Fibroblast of peridontal ligament (primary cell): ENCODE data around the gene VPS13D.

Experiments used
- DNase-seq: peaks from one replicate; pipeline ENCODE4 v3.0.0-alpha.2; 2010; ENCODE audit errors: extremely low read depth

Gene VPS13D, protein sequence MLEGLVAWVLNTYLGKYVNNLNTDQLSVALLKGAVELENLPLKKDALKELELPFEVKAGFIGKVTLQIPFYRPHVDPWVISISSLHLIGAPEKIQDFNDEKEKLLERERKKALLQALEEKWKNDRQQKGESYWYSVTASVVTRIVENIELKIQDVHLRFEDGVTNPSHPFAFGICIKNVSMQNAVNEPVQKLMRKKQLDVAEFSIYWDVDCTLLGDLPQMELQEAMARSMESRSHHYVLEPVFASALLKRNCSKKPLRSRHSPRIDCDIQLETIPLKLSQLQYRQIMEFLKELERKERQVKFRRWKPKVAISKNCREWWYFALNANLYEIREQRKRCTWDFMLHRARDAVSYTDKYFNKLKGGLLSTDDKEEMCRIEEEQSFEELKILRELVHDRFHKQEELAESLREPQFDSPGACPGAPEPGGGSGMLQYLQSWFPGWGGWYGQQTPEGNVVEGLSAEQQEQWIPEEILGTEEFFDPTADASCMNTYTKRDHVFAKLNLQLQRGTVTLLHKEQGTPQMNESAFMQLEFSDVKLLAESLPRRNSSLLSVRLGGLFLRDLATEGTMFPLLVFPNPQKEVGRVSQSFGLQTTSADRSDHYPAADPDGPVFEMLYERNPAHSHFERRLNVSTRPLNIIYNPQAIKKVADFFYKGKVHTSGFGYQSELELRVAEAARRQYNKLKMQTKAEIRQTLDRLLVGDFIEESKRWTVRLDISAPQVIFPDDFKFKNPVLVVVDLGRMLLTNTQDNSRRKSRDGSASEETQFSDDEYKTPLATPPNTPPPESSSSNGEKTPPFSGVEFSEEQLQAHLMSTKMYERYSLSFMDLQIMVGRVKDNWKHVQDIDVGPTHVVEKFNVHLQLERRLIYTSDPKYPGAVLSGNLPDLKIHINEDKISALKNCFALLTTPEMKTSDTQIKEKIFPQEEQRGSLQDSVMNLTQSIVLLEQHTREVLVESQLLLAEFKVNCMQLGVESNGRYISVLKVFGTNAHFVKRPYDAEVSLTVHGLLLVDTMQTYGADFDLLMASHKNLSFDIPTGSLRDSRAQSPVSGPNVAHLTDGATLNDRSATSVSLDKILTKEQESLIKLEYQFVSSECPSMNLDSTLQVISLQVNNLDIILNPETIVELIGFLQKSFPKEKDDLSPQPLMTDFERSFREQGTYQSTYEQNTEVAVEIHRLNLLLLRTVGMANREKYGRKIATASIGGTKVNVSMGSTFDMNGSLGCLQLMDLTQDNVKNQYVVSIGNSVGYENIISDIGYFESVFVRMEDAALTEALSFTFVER (N-terminal part only)

DNA sequence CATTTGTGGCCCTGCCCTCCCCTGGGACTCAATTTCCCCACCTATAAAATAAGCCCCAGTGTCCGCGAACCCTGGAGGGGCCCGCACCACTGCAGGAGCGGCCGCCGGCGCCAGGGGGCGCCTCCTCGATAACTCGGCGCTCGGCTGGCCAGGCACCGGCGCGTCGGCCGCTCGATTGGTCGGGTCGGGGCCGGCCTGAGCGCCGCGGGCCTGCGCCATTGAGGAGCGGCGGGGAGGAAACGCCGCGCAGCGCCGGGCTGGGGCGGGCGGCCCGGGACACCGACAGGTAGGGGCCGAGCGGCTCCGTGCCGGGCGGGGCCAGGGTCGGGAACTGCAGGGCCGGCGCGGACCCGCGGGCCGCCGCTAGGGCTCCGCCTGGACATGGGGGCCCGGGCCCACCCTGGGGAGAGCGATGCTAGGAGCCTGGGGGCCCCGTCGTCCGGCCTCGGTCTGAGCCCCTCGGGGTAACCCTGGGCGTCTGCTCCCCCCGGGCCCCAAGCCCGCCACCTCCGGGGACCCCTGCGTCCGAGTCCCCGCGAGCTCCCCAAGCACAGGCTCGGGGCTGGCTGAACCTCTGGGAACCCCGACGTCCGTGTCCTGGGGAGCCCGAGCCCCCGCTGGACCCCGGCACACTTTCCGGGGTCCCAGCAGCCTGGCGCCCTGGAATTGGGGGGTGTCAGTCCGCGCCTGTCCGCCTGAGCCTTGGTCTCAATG is at the start of gene VPS13D:
TSS of gene VPS13D (plus strand) at position 196 of the 714 bp plus-strand sequence. CDS start 4,237 bp downstream, outside the sequence.
- DNase-seq, result peak; percentile 64

DNA sequence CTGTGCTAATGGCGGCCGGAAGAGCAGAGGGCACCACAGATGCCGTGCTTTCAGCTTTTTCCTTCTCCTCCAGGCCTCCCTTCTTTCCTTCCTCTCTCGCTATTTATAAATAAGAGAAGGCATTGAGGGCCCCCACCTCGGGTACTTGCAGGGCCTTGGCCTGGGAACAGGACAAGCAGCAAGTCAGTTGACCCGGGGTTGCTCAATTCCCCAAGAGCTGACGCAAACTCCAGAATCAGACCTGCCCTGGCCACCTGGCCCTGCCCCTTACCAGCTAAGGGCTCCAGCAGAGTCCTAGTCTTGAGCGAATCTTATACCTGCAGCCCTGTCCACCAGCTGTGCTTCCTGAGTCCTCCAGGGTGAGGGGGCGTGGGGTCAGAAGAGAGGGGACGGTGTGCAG is 49.5 kb upstream of the VPS13D start:
- DNase-seq, result no peak

DNA sequence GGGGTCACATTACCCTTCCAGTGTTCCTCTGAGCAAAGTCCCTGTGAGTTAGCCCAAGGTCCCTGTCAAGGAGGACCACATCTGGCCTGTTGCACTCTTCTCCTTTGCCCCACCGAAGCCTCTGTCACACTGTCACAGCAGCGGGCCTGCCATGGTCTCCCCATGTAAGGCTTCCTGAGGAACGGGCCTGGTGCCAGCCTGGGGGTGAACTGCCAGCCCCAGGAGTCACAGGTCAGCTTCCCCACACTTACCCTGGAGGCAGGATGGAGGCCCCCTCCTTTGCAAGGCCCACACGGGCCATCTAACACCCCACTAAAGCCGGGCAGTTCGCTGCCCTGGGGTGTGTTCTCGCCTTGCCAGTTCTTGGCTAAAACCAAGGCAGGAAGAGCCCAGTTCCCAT is 48.9 kb upstream of the VPS13D start:
- no peak for DNase-seq

GRCh38 chr1:12181568-12181967 is 48.3 kb upstream of the VPS13D start:
- DNase-seq, result no peak

DNA sequence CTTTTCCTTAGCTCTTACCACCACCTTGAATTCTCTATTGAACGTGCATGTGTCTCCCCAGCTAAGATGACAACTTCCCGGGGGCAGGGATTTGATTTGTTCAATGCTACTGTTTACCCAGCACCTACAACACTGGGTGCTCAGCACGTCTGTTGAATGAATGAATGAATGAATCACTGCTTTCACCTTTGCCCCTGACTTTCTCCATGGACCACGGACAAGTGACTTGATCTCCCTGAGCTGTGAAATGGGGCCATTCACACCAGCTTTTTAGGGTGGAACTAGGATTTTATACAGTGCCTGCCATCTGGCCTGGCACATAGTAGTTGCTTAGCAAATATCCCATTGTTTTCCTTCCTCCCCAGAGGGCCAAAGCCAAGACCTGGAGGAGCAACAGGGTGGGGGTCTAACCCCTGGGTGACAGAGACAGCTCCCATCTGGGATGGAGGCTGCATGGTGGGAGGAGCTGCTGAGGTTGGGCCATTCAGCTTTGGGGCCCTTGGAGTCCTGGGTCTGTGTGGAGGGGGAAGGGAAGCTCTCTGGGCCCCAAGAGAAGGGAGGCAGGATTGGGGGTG is 47.3 kb upstream of the VPS13D start:
- no peak for DNase-seq

- DNase-seq, result no peak
Measured at GRCh38 chr1:12183095-12183794, 46.6 kb upstream of the VPS13D start.

DNA sequence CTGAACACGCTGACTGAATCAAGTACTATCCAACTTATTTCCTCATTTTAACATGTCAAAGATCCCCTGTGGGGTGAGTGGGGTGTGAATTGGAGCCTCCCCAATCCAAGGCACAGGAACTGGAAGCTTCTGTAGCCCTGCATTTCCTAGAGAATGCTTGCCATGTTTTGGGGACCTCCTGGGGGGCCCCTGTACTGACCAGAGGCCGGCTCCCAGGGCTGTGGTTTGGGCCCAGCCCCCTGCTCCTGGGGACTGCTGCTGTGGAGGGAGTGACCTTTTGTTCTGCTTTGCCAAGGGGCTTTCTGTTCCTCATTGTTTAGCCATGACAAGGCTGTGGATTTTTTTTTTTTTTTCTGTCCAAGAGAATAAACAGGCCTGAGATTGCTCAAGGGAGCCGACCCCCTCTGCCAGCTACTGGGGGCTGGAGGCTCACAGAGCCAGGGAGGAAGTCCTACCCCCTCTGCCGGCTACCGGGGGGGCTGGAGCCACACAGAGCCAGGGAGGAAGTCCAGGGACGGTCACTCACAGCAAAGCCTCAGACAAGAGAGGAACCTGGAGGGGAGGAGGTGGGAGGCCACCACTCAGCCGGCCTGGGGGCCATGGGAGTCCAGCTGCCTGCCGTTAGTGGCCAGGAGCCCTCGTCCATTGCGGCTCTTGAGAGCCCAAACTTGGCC is 45.7 kb upstream of the VPS13D start:
- peak; percentile 83 for DNase-seq

DNA sequence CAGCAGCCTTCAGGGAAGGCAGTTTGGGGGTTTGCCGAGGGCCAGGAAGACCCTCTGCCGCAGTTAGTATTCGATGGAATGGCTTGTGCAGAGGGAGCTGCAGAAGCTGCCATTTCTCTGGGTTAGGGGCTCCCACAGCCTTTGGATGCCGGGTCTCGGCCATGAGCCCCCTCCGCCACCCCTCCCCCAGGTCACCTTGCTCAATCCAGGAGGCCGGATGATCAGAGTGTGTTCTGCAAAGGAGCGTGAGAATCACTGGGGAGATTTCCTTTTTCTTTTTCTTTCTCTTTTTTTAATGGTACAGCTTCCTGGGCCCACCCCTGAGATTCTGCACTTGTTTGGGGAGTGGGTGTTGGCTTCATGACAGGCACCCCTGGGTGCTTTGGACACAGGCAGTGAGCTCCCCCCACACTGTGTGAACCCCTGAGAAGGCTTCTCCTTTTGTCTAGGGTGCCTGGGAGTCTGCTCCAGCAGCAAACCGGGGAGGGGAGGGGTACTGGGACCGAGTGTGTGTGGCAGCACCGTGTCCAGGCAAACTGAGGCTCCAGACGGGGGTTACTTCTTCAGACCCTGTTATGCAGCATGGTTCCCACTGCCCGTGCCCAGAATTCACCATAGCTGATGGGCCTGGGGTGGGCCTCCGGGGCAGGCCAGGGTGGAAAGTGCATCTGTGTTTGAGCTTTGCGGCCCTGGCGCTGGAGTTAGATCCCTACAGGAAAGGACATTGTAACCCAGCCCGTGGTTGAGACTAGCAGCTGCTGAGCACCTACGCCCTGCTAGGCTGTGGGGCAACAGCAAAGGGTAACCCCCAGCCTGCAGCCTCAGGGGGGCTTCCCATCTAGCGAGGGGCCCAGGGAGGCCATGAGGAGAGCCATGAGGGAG is 44.6 kb upstream of the VPS13D start:
- no peak for DNase-seq

DNA sequence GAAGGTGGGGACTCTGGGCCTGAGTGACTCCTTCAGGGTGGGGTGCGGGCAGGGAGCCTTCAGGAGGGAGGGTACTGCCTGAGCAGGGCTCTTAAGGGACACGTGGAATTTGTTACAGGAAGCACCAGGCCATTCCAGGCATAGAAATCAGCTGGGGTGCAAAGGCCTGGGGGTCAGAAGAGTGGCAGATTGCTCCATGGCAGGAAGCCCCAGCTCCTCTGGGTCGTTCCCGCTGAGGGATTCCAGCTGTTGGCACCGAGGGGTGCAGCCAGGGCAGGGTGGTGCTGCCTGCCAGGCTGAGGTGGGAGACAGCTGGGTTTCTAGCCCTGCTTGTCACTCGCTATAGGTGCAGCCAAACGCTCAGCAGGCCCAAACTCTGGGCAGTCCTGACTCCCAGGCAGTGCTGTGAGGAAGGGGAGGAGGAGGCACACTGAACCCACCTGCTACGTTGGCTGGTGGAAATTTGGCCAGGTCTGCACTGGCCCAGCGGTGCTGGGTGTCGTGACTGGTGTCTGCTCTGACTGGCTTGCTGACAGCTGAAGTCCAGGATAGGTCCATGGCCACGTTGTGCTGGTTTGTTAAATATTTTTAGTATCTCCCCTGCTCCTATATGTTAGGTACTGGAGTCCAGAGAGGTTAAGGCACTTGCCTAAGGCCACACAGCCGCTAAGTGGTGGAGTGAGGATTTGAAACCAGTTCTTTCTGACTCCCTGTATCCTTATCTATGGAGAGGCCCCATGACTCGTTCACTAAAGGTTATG is 43.7 kb upstream of the VPS13D start:
- no peak for DNase-seq

DNA sequence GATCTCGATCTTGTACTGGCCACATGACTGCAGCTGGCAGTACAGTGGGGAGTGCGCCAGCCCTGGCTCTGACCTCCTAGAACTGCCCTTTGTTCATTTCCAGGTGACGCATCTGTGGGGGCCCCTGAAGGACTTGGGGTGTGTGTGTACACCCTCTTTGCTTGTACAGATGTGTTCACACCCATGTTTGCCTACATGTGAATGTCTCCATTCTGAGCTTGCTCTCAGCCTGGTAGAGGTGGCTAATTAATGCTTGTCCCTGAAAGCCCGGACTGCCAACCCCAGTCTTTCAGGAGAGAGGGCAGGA is 43.2 kb upstream of the VPS13D start:
- no peak for DNase-seq

DNA sequence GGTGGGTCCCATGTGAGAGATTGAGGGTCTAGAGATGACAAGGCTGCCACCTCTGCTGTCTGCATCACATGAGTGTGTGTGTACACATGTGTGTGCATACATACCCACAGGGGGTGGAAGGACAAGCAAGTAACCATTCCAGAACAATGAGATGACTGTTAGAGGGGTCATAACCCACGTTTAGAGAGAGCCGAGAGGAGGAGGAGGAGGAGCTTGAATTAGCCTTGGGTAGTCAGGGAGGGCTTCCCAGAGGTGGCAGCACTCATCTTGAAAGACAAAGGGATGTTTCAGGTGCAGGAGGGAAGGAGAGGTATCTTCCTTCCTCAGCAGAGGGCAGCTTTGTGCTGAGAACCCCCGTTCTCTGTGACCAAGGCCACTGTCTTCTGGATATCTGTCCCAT is 41.7 kb upstream of the VPS13D start:
- no peak for DNase-seq

GRCh38 chr1:12188657-12189327 is 41.0 kb upstream of the VPS13D start:
- no peak for DNase-seq

DNA sequence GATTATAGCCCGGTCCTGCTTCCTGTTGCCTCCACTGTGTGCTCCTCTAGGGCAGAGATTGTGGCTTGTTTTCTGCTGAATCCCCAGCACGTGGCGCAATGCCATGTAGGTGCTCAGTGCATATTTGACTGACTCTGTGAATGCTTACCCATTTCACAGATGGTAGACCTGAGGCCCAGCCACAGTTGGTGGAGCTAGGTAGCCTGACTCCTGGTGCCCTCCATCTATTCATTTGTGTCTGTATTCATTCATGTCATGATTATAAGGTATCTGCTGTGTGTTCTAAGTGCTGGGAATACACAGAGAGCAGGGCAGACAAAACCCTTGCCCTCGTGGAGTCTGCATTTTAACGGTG is 40.5 kb upstream of the VPS13D start:
- DNase-seq, result no peak

DNA sequence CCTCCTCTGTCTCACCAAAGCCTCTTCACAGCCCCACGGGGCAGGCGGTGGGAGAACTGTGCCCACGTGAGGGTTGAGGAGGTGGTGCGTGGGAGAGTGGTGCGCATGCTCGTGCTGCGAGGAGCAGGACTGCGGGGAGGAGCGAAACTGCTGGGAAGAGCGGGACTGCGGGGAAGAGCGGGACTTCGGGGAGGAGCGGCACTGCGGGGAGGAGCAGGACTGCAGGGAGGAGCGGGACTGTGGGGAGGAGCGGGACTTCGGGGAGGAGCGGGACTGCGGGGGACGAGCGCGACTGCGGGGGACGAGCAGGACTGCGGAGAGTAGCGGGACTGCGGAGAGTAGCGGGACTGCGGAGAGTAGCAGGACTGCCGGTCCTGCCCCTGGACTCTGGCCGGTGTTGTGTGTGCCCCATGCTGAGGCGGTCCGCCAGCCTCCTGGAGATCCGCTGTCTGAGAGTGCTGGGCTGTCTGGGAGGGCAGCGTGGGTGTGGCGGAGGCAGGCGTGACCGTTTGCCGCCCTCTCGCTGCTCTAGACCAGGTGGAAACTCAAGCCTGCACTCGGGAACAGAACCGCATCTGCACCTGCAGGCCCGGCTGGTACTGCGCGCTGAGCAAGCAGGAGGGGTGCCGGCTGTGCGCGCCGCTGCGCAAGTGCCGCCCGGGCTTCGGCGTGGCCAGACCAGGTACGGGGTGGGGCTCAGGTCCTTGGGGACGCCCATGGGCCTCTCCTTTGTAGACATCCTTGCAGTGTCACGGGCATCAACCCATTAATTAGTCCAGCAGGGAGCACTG is 38.4 kb upstream of the VPS13D start:
- DNase-seq, result no peak

DNA sequence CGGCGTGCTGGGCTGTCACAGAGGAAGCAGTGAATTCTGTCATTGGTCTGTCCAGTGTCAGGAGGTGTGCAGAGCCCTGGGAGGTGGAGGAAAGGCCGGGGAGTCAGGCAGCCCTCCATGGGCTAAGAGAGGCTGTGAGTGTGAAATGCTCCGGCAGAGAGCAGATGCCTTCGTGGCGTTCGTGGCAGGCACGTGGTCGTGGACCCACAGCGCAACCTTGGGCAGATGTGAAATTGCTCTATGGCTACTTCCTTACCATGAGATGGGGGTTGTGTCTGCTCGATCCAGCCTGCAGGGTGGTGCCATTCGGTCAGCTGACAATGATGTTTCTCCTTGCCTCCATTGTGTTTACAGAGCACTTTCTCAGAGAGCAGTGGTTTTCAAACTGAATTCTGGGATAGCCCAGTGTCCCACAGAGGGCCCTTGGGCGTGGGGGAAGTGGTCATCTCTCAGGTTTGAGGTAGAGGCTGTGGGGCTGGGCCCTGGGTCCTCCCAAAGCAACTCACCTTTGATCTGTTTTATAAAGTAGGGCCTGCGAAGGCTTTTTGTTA is 35.1 kb upstream of the VPS13D start:
- no peak for DNase-seq

GRCh38 chr1:12195416-12195815 is 34.4 kb upstream of the VPS13D start:
- no peak for DNase-seq
